Kidney (tissue), 14 donors: ENCODE data around the gene AEBP2. TPM values are rescaled to one million over a fixed set of nuclear protein-coding genes. Genes with fewer than 3 reads are reported as not detected.
"Not testable (repeated sequence)": the region's sequence is repeated elsewhere in the genome, so short reads cannot be mapped to it uniquely, and the experiment has no call there.

Source experiments
- DNase-seq, 5 donors: peaks; one replicate each; pipeline ENCODE4 v3.0.0-alpha.2; 2013 to 2020
- FAIRE-seq: peaks from 2 replicates; lab custom pipeline; 2012; peaks lifted over from hg19 to GRCh38; lab: Jason Lieb, UNC
- H3K27ac ChIP-seq, 2 donors: one replicate each; pipeline ENCODE4 v1.7.0; 2013; ENCODE audit warnings: low read depth in 2 of 2, low read length in 2 of 2, inconsistent platforms in 1 of 2
- H3K27me3 ChIP-seq: one replicate; pipeline ENCODE4 v1.7.1; 2013; ENCODE audit warnings: low read length, inconsistent platforms; ENCODE audit not compliant: control insufficient read depth, insufficient read depth
- H3K36me3 ChIP-seq, 3 donors: one replicate each; pipeline versions ENCODE4 v1.7.0 to v1.7.1; 2013; ENCODE audit warnings: low read length in 3 of 3, control low read depth in 1 of 3, inconsistent platforms in 1 of 3; ENCODE audit not compliant: insufficient read depth in 3 of 3, control insufficient read depth in 2 of 3
- H3K4me1 ChIP-seq, 3 donors: one replicate each; pipeline versions ENCODE4 v1.7.0 to v1.7.1; 2013; ENCODE audit warnings: low read length in 3 of 3, inconsistent platforms in 1 of 3, low read depth in 1 of 3; ENCODE audit not compliant: control insufficient read depth in 2 of 3, insufficient read depth in 2 of 3
- H3K4me3 ChIP-seq, 3 donors: one replicate each; pipeline versions ENCODE4 v1.7.0 to v1.8.1; 2013; ENCODE audit warnings: low read length in 3 of 3, control low read depth in 1 of 3, inconsistent platforms in 1 of 3
- H3K9ac ChIP-seq, 3 donors: one replicate each; pipeline versions ENCODE4 v1.7.0 to v1.7.1; 2013; ENCODE audit warnings: low read length in 3 of 3, control low read depth in 1 of 3, inconsistent platforms in 1 of 3
- H3K9me3 ChIP-seq, 3 donors: one replicate each; pipeline versions ENCODE4 v1.7.0 to v1.7.1; 2013; ENCODE audit warnings: low read length in 3 of 3, control low read depth in 1 of 3, inconsistent platforms in 1 of 3; ENCODE audit not compliant: control insufficient read depth in 2 of 3, insufficient read depth in 1 of 3
- intact Hi-C: fragments of 100-400 bp; cut with DNase I; formaldehyde crosslinking; loops from one replicate; pipeline ENCODE4 v1.11.1; 2022
- polyA plus RNA-seq: library from polyadenylated mRNA; stranded (reverse); fragments of 350-450 nt; fragmentation: Illumina TruSeq; extraction: RNeasy Lipid Tissue Mini Kit (QIAGEN cat#74804); gene quantifications from one replicate; pipeline ENCODE4 v1.2.3, GENCODE V29; 2014; ENCODE audit warnings: low read depth, low replicate concordance; ENCODE audit not compliant: insufficient read depth
- total RNA-seq: library from RNA; stranded (reverse); fragmentation: NEBNext Ultra II Directional; extraction: Animal tissue kit (Norgen Biotek cat#: 25700); gene quantifications from one replicate; pipeline ENCODE4 v1.2.1, GENCODE V29; 2021
- TF ChIP-seq, protein P1 (sequence below): IDR thresholded peaks from 3 replicates; pipeline ENCODE4 v1.5.1; 2012; ENCODE audit warnings: mild to moderate bottlenecking, moderate library complexity, borderline replicate concordance; ENCODE audit not compliant: insufficient read depth; ENCODE audit errors: extremely low read depth
- donor health status: control.
- donor health status: control.
- donor health status: control.
- donor health status: control.
- donor health status: control.
- donor health status: DM: yes; HTN: yes; CAD: no.
- donor health status: Normal renal cell carcinoma (clear cell type).

AEBP2 gene
- total and polyA plus RNA-seq, 2 donors from 2014 or later = 12.0 to 46.4 TPM

DNA sequence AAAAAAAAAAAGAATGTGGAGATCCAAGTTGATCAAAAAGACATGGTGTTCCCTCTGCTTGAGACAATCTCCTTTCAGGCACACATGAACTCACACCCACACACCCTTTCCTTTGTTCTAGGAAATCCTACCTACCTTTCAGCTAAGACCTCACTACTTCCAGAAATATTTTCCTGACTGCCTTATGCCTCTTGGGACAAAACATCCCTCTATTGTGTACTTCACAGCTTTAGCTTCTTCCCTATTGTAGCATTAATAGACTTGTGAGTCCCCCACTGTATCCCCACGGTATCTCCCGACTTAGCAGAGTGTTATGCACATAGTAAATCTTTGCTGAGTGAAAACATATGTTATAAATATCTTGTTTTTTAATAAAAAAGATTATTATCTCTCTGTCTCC lies 44.9 kb upstream of the AEBP2 start:
- no peak overlapping the region for H3K9ac ChIP-seq
- DNase-seq (no peak), FAIRE-seq (no peak)
- H3K36me3 ChIP-seq = no peaks in the 10 kb centered on the region
- no peaks in the 10 kb centered on the region for H3K4me1 ChIP-seq
- H3K27ac ChIP-seq = no peak overlapping the region
- TF ChIP-seq, protein P1, sequence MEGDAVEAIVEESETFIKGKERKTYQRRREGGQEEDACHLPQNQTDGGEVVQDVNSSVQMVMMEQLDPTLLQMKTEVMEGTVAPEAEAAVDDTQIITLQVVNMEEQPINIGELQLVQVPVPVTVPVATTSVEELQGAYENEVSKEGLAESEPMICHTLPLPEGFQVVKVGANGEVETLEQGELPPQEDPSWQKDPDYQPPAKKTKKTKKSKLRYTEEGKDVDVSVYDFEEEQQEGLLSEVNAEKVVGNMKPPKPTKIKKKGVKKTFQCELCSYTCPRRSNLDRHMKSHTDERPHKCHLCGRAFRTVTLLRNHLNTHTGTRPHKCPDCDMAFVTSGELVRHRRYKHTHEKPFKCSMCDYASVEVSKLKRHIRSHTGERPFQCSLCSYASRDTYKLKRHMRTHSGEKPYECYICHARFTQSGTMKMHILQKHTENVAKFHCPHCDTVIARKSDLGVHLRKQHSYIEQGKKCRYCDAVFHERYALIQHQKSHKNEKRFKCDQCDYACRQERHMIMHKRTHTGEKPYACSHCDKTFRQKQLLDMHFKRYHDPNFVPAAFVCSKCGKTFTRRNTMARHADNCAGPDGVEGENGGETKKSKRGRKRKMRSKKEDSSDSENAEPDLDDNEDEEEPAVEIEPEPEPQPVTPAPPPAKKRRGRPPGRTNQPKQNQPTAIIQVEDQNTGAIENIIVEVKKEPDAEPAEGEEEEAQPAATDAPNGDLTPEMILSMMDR = no peak
- H3K4me3 ChIP-seq = no peak overlapping the region
- intact Hi-C loops = no loop called here
- no peaks in the 10 kb centered on the region for H3K27me3 ChIP-seq
- no peaks in the 10 kb centered on the region for H3K9me3 ChIP-seq

DNA sequence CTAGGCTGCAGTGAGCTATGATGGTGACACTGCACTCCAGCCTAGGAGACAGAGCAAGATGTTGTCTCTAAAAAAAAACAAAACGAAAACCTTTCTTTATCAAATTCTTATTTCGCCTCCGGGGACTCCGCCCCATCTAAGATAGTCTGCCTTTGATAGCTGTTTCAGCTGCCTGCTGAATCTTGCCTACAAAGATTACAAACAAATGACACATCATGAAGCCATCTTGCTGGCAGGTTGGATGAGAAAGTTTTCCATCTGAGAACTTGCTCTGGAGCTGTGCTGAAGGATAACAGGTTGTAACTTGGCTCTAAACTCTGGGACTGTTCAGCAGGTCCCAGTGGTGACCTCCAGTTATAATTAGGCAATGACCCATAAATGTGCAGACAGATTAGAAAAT lies 41.8 kb upstream of the AEBP2 start:
- no peaks in the 10 kb centered on the region for H3K9me3 ChIP-seq
- TF ChIP-seq, protein P1 = no peak
- H3K27me3 ChIP-seq = no peaks in the 10 kb centered on the region
- no peaks in the 10 kb centered on the region for H3K4me1 ChIP-seq
- H3K27ac ChIP-seq = no peak overlapping the region
- DNase-seq (no peak), FAIRE-seq (no peak)
- no peak overlapping the region for H3K9ac ChIP-seq
- no peak overlapping the region for H3K4me3 ChIP-seq
- intact Hi-C loops = no loop called here
- H3K36me3 ChIP-seq = no peaks in the 10 kb centered on the region

DNA sequence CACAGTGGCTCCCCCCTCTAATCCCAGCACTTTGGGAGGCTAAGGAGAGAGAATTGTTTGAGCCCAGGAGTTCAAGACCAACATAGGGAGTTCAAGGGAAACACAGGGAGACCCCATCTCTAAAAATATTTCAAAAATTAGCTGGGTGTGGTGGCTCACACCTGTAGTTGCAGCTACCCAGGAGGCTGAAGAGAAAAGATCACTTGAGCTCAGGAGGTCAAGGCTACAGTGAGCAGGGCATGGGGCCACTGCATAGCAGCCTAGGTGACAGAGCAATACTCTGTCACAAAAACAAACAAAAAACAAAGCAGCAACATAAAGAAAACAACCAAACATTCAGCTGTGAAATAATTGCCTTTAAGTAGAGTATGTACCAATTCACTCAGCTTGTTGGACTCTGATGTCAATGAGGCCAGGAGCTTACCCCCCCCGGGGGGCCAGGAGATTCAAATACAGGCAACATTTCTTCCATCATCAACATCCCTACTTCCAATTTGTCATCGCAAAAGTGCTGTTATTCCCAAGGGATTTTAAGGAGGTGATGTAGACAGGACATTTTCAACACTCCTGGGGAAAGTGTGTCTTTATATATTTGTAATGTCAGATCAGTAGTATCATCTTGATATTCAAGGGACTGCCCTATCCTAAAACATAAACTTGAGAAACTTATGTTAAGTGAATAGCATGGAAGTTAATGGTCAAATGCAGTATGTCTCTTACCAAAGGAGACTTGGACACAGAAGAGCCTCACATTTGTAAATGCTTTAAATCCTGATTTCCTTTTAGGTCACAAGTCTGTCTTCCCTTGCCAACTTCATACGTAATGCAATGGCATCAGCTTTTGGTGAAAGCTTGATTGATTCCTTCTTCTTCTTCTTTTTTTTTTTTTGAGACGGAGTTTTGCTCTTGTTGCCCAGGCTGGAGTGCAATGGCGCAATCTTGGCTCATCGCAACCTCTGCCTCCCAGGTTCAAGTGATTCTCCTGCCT lies 40.6 kb upstream of the AEBP2 start:
- intact Hi-C loops = no loop called here
- no peaks in the 10 kb centered on the region for H3K36me3 ChIP-seq
- no peak for DNase-seq
- no peak overlapping the region for H3K27ac ChIP-seq
- FAIRE-seq = no peak
- no peaks in the 10 kb centered on the region for H3K9me3 ChIP-seq
- no peak overlapping the region for H3K9ac ChIP-seq
- H3K4me1 ChIP-seq = no peaks in the 10 kb centered on the region
- TF ChIP-seq, protein P1 = no peak
- H3K4me3 ChIP-seq = no peak overlapping the region
- no peaks in the 10 kb centered on the region for H3K27me3 ChIP-seq

DNA sequence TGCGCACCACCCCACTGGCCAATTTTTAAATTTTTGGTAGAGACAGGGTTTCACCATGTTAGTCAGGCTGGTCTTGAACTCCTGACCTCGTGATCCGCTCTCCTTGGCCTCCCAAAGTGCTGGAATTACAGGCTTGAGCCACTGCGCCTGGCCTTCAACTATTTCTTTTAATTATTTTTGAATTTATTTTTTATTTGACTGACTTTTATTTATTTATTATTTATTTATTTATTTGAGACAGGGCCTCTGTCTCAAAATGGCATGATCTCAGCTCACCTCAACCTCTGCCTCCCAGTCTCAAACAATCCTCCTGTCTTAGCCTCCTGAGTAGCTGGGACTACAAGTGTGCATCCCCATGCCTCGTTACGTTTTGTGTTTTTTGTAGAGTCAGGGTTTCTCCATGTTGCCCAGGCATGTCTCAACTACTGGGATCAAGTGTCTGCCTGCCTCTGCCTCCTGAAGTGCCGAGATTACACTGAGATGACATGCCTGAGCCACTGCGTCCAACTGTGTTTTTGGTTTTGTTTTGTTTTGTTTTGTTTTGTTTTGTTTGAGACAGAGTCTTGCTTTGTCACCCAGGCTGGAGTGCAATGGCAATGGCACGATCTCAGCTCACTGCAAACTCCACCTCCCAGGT lies 38.5 kb upstream of the AEBP2 start:
- H3K4me3 ChIP-seq, DNase-seq, H3K4me1 ChIP-seq, FAIRE-seq, H3K27me3 ChIP-seq, H3K9me3 ChIP-seq, H3K9ac ChIP-seq, H3K27ac ChIP-seq, intact Hi-C loops, H3K36me3 ChIP-seq: not testable (repeated sequence)
